Esophagus squamous epithelium (tissue), 5 donors: ENCODE results near the gene PHC2. TPM values are rescaled to one million over a fixed set of nuclear protein-coding genes. Genes with fewer than 3 reads are reported as not detected.
A peak's percentile ranks its signal among the peaks of the same experiment; 100 is the strongest.

Experiments
- DNase-seq: peaks from one replicate; lab custom pipeline; 2025; lab: John Stamatoyannopoulos, UW
- H3K27ac ChIP-seq, 4 donors: fragments of 200-600 bp; sonication (generic); one replicate each; pipeline ENCODE4 v1.5.1; 2016 to 2019; ENCODE audit warnings: mild to moderate bottlenecking in 1 of 4
- H3K27me3 ChIP-seq, 4 donors: fragments of 200-600 bp; sonication (generic); 1 replicate in 3 of 4; 2 replicates in 1 of 4; pipeline versions ENCODE4 v1.5.1 to v1.6.0; 2017 to 2021; ENCODE audit warnings: antibody characterized with exemption in 1 of 4
- H3K36me3 ChIP-seq, 3 donors: fragments of 200-600 bp; sonication (generic); one replicate each; pipeline ENCODE4 v1.5.1; 2016 to 2019
- H3K4me1 ChIP-seq, 3 donors: fragments of 200-600 bp; sonication (generic); one replicate each; pipeline ENCODE4 v1.5.1; 2017 to 2019
- H3K4me3 ChIP-seq, 4 donors: fragments of 200-600 bp; sonication (generic); 1 replicate in 3 of 4; 2 replicates in 1 of 4; pipeline ENCODE4 v1.5.1; 2016 to 2019; ENCODE audit warnings: mild to moderate bottlenecking in 2 of 4, moderate library complexity in 1 of 4
- H3K9me3 ChIP-seq, 3 donors: fragments of 200-600 bp; sonication (generic); one replicate each; pipeline ENCODE4 v1.5.1; 2016 to 2019
- POLR2A ChIP-seq, 4 donors: fragments of 450-650 bp; IDR thresholded peaks; one replicate each; pipeline ENCODE4 v1.6.1; 2017; ENCODE audit warnings: antibody characterized with exemption in 4 of 4, mild to moderate bottlenecking in 4 of 4, moderate library complexity in 3 of 4
- WGBS, 2 donors: methylation state at CpG; one replicate each; pipeline ENCODE4 v1.1.5; 2018; 5-methylcytosine and 5-hydroxymethylcytosine counted together
- intact Hi-C: fragments of 100-400 bp; cut with DNase I; formaldehyde crosslinking; loops from one replicate; pipeline ENCODE4 v1.15.0; 2022
- total RNA-seq, 4 donors: library from RNA; depleted of rRNA; stranded (reverse); fragments of >200 nt; gene quantifications; one replicate each; pipeline ENCODE4 v1.1.0, GENCODE V29; 2016
- TF ChIP-seq, protein P1 (sequence below), 6 experiments: fragments of 450-650 bp in 4 of 6; fragments of 200-600 bp in 2 of 6; sonication (generic) in 2 of 6; IDR thresholded peaks; one replicate each; pipeline ENCODE4 v1.5.1; 2016 to 2019; ENCODE audit warnings: antibody characterized with exemption in 6 of 6, mild to moderate bottlenecking in 4 of 6, moderate library complexity in 4 of 6
- donor health status: DM: yes; HTN: yes; CAD: no.

PHC2 gene
- total RNA-seq, 4 donors from 2014 or later: 27.4 to 92.1 (median 50.6) TPM

DNA sequence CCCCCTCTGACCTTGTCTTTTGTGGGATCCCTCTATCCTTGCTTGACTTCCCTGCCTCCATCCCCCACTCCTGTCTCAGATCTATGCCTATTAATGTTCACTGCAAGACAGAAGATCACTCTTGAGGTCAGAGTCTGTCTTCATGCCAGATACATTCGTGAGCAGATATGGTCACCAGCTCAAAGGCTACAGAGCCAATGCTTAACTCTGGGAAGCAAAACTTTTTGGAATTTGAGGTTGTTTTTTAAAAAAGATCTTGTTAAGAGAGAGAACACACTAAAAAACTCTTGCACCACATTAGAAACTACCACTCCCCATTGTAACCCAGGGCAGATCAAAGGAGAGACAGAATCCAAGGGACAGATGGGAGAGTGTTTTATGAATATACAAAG lies 92.9 kb downstream of the PHC2 start:
- Histone ChIP-seq H3K36me3 (peaks cover 0 to 32% (median 0%) of the 10 kb centered on the region in 3 donors), H3K4me1 (peaks cover 79 to 100% (median 96%) of the 10 kb centered on the region in 3 donors), H3K4me3 (peak overlapping the region in 1 of 4 donors; percentile 54), H3K27ac (peak overlapping the region; percentile 78 to 99 (median 92)), H3K27me3 (no peaks in the 10 kb centered on the region), H3K9me3 (no peaks in the 10 kb centered on the region)
- no peak for TF ChIP-seq POLR2A (IDR thresholded peaks at IDR 0.05)
- TF ChIP-seq, protein P1, sequence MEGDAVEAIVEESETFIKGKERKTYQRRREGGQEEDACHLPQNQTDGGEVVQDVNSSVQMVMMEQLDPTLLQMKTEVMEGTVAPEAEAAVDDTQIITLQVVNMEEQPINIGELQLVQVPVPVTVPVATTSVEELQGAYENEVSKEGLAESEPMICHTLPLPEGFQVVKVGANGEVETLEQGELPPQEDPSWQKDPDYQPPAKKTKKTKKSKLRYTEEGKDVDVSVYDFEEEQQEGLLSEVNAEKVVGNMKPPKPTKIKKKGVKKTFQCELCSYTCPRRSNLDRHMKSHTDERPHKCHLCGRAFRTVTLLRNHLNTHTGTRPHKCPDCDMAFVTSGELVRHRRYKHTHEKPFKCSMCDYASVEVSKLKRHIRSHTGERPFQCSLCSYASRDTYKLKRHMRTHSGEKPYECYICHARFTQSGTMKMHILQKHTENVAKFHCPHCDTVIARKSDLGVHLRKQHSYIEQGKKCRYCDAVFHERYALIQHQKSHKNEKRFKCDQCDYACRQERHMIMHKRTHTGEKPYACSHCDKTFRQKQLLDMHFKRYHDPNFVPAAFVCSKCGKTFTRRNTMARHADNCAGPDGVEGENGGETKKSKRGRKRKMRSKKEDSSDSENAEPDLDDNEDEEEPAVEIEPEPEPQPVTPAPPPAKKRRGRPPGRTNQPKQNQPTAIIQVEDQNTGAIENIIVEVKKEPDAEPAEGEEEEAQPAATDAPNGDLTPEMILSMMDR (IDR thresholded peaks at IDR 0.05): no peak
- 20 to 25% methylated on average over 1 of the region's 1 CpG for WGBS, 2 donors
- intact Hi-C loops: no loop called here
- no peak for DNase-seq

DNA sequence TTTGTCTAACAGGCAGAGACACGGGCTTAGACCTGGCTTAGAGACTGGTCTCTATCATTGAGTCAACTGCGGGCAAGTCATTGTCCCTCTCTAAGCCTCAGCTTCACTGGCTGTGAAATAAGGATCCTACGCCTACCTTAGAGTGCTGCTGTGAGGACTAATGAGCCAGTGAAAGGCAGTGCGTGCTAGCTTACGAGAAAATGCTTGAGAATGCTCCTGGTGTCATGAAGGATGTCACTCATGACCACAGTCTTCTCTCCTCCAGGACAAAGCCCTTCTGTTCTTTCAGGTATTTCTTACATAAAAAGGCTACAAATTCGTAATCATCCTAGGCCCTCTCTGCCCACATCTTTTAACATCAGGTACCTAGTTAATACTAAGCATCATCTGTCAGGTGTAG lies 93.5 kb downstream of the PHC2 start:
- Histone ChIP-seq H3K27ac (peak overlapping the region; percentile 78 to 99 (median 92)), H3K36me3 (peaks cover 0 to 38% (median 0%) of the 10 kb centered on the region in 3 donors), H3K4me3 (peak overlapping the region in 1 of 4 donors; percentile 54), H3K27me3 (no peaks in the 10 kb centered on the region), H3K9me3 (no peaks in the 10 kb centered on the region), H3K4me1 (peaks cover 73 to 100% (median 96%) of the 10 kb centered on the region in 3 donors)
- intact Hi-C loops: no loop called here
- DNase-seq: no peak
- no peak for TF ChIP-seq POLR2A (IDR thresholded peaks at IDR 0.05)
- TF ChIP-seq, protein P1 (IDR thresholded peaks at IDR 0.05): no peak
- 75 to 90% methylated on average over 6 of the region's 6 CpGs for WGBS, 2 donors

DNA sequence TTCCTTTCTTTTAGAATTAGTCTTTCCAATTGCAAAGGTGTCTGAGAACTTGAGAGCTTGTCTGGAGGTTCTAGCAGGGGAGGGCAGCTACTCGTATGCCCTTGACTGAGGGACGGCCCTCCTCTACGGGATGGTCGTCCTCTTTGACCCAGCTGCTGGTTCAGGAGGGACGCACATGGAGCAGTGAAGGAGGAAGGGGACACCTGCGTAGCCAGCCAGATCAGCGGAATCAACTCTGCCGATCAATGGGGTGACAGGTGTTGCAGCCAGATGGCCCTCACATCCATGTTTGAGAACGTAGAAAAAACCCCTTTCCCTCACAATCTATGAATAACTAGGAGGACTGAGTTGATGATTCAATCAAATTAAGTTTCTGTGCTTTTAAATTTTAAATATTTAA lies 94.3 kb downstream of the PHC2 start:
- H3K4me3 ChIP-seq: no peak overlapping the region
- no peak for TF ChIP-seq POLR2A (IDR thresholded peaks at IDR 0.05)
- TF ChIP-seq, protein P1 (IDR thresholded peaks at IDR 0.05): no peak
- H3K36me3 ChIP-seq: peaks cover 6 to 44% (median 6%) of the 10 kb centered on the region in 3 donors
- WGBS, 2 donors: 80 to 85% methylated on average over 7 to 8 of the region's 9 CpGs
- H3K4me1 ChIP-seq: peaks cover 64 to 100% (median 96%) of the 10 kb centered on the region in 3 donors
- intact Hi-C loops: no loop called here
- H3K27ac ChIP-seq: peak overlapping the region in 3 of 4 donors; percentile 73 to 99 (median 89)
- no peaks in the 10 kb centered on the region for H3K27me3 ChIP-seq
- DNase-seq: no peak
- H3K9me3 ChIP-seq: no peaks in the 10 kb centered on the region

DNA sequence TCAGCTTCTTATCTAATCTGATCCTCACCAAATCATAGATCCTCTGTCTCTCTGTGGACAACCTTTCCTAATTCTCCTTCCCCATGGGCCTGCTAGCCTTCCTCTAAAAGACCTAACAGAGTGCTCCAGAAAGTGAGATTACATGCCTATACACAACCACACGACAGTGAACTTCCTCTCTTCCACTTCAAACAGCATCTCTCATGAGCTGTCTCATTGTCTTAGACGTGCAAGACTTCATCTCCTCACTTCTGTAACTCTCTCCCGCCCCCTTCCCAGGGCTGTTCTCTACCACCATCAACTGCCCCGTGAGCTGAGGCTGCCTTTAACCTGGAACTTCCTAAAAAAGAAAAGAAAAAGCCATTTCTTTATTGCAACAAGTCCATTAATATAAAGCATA lies 95.9 kb downstream of the PHC2 start:
- peak overlapping the region; percentile 15 to 99 (median 81) for H3K27ac ChIP-seq
- intact Hi-C loops: no loop called here
- H3K36me3 ChIP-seq: peaks cover 20 to 48% (median 21%) of the 10 kb centered on the region in 3 donors
- no peaks in the 10 kb centered on the region for H3K27me3 ChIP-seq
- no peak for DNase-seq
- H3K4me1 ChIP-seq: peaks cover 49 to 96% (median 83%) of the 10 kb centered on the region in 3 donors
- peak overlapping the region in 1 of 4 donors; percentile 27 for H3K4me3 ChIP-seq
- H3K9me3 ChIP-seq: no peaks in the 10 kb centered on the region
- TF ChIP-seq, protein P1 (IDR thresholded peaks at IDR 0.05): no peak
- peak in 1 of 4 donors; percentile 9 for TF ChIP-seq POLR2A (IDR thresholded peaks at IDR 0.05)
- WGBS, 2 donors: 36 to 43% methylated on average over 4 of the region's 4 CpGs

DNA sequence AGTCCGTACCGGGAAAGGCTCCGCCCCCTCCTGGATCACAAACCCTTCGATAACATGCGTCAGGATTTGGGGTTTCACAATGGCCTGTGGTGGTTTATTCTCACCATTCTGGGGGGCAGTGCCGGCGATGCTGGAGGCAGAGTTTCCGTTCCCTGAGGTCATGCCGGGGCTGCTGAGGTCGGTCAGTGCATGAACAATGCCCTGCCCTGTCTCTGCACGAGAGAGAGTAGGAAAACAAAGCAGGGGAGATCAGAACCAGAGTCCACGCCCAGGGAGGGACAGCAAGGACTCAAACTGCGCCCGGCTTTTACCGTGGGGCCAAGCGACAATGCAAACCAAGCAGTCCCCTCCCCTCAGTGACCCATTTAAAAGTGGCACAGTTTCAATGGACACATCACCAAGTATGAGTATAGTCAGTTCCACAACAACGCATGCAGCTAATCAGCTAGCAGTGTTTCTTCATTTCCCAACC lies 96.8 kb downstream of the PHC2 start:
- no peak for DNase-seq
- H3K9me3 ChIP-seq: no peaks in the 10 kb centered on the region
- H3K27ac ChIP-seq: peak overlapping the region; percentile 15 to 99 (median 81)
- H3K27me3 ChIP-seq: no peaks in the 10 kb centered on the region
- 48 to 67% methylated on average over 9 to 16 of the region's 17 CpGs for WGBS, 2 donors
- peak overlapping the region in 2 of 4 donors; percentile 0 to 27 for H3K4me3 ChIP-seq
- H3K36me3 ChIP-seq: peaks cover 27 to 57% (median 30%) of the 10 kb centered on the region in 3 donors
- TF ChIP-seq POLR2A (IDR thresholded peaks at IDR 0.05): peak in 2 of 4 donors; percentile 5 to 33
- TF ChIP-seq, protein P1 (IDR thresholded peaks at IDR 0.05): no peak
- intact Hi-C loops: no loop called here
- H3K4me1 ChIP-seq: peaks cover 40 to 96% (median 74%) of the 10 kb centered on the region in 3 donors
